H9 (cell line): ENCODE results near the gene ERVK3-1. TPM values are rescaled to one million over a fixed set of nuclear protein-coding genes. Genes with fewer than 3 reads are reported as not detected.

ENCODE experiments used
- DNase-seq: peaks from one replicate; pipeline ENCODE4 v3.0.0-alpha.2; 2017
- H2AFZ ChIP-seq: one replicate; pipeline ENCODE4 v1.6.1; 2013; ENCODE audit warnings: mild to moderate bottlenecking, low read length, control low read depth, moderate library complexity
- H2AK5ac ChIP-seq: 2 replicates; pipeline ENCODE4 v1.6.1; 2013; ENCODE audit warnings: low read length, control low read depth, mixed read lengths; ENCODE audit not compliant: insufficient read length
- H2BK120ac ChIP-seq: one replicate; pipeline ENCODE4 v1.6.1; 2013; ENCODE audit warnings: low read depth, mild to moderate bottlenecking, low read length, control low read depth, inconsistent platforms; ENCODE audit not compliant: poor library complexity, severe bottlenecking
- H2BK12ac ChIP-seq: 2 replicates; pipeline ENCODE4 v1.6.1; 2013; ENCODE audit warnings: low read length, control low read depth, mixed read lengths, low read depth; ENCODE audit not compliant: insufficient read length
- H2BK15ac ChIP-seq: 2 replicates; pipeline ENCODE4 v1.6.1; 2013; ENCODE audit warnings: low read depth, low read length, control low read depth
- H2BK20ac ChIP-seq: one replicate; pipeline ENCODE4 v1.6.1; 2013; ENCODE audit warnings: low read depth, mild to moderate bottlenecking, low read length, control low read depth, inconsistent platforms; ENCODE audit not compliant: poor library complexity, severe bottlenecking
- H2BK5ac ChIP-seq: 2 replicates; pipeline ENCODE4 v1.6.1; 2013; ENCODE audit warnings: low read length, control low read depth, mixed read lengths; ENCODE audit not compliant: insufficient read length
- H3K14ac ChIP-seq: 2 replicates; pipeline ENCODE4 v1.6.1; 2013; ENCODE audit warnings: low read length, control low read depth; ENCODE audit not compliant: insufficient read depth
- H3K18ac ChIP-seq: 2 replicates; pipeline ENCODE4 v1.6.1; 2013; ENCODE audit warnings: low read depth, mild to moderate bottlenecking, mixed read lengths, low read length, control low read depth; ENCODE audit not compliant: insufficient read length
- H3K23ac ChIP-seq: 2 replicates; pipeline ENCODE4 v1.6.1; 2013; ENCODE audit warnings: low read length, control low read depth, mixed read lengths, low read depth; ENCODE audit not compliant: insufficient read length
- H3K23me2 ChIP-seq: 2 replicates; pipeline ENCODE4 v1.6.1; 2013; ENCODE audit warnings: low read depth, mild to moderate bottlenecking, mixed read lengths, low read length, control low read depth; ENCODE audit not compliant: insufficient read length, poor library complexity, severe bottlenecking
- H3K27ac ChIP-seq: 2 replicates; pipeline ENCODE4 v1.5.1; 2013; ENCODE audit warnings: low read length, control low read depth, mixed read lengths, low read depth; ENCODE audit not compliant: insufficient read length
- H3K27me3 ChIP-seq: 2 replicates; pipeline ENCODE4 v1.6.1; 2013; ENCODE audit warnings: low read length, control low read depth, inconsistent platforms; ENCODE audit not compliant: insufficient read depth
- H3K4ac ChIP-seq: 2 replicates; pipeline ENCODE4 v1.6.1; 2013; ENCODE audit warnings: low read depth, mild to moderate bottlenecking, control low read depth, inconsistent platforms, low read length, moderate library complexity
- H3K4me1 ChIP-seq: 2 replicates; pipeline ENCODE4 v1.6.1; 2013; ENCODE audit warnings: low read length, control low read depth, inconsistent platforms; ENCODE audit not compliant: insufficient read depth
- H3K4me2 ChIP-seq: 2 replicates; pipeline ENCODE4 v1.6.1; 2013; ENCODE audit warnings: low read length, control low read depth, mixed read lengths; ENCODE audit not compliant: insufficient read length, insufficient read depth
- H3K56ac ChIP-seq: 2 replicates; pipeline ENCODE4 v1.6.1; 2013; ENCODE audit warnings: low read depth, mild to moderate bottlenecking, mixed read lengths, low read length, control low read depth; ENCODE audit not compliant: insufficient read length
- H3K79me1 ChIP-seq: 2 replicates; pipeline ENCODE4 v1.6.1; 2013; ENCODE audit warnings: low read depth, mild to moderate bottlenecking, moderate library complexity, low read length, control low read depth, inconsistent platforms; ENCODE audit not compliant: insufficient read depth, poor library complexity, severe bottlenecking
- H3K79me2 ChIP-seq: 2 replicates; pipeline ENCODE4 v1.6.1; 2013; ENCODE audit warnings: low read length, control low read depth, inconsistent platforms; ENCODE audit not compliant: insufficient read depth
- H3K9ac ChIP-seq: 2 replicates; pipeline ENCODE4 v1.6.1; 2013; ENCODE audit warnings: low read length, control low read depth, mixed read lengths; ENCODE audit not compliant: insufficient read length; ENCODE audit errors: extremely low read depth
- H3K9me3 ChIP-seq: one replicate; pipeline ENCODE4 v1.6.1; 2013; ENCODE audit warnings: low read depth, low read length, inconsistent platforms; ENCODE audit not compliant: control insufficient read depth
- H3T11ph ChIP-seq: one replicate; pipeline ENCODE4 v1.6.1; 2013; ENCODE audit warnings: mild to moderate bottlenecking, low read length, control low read depth, inconsistent platforms
- H4K20me1 ChIP-seq: one replicate; pipeline ENCODE4 v1.6.1; 2013; ENCODE audit not compliant: control insufficient read depth, insufficient read length, insufficient read depth
- H4K5ac ChIP-seq: 2 replicates; pipeline ENCODE4 v1.6.1; 2013; ENCODE audit warnings: low read depth, mild to moderate bottlenecking, mixed read lengths, low read length, control low read depth; ENCODE audit not compliant: insufficient read length
- H4K8ac ChIP-seq: replicated peaks from 2 replicates; pipeline ENCODE4 v1.6.1; 2013; ENCODE audit warnings: low read length, control low read depth, mixed read lengths, low read depth; ENCODE audit not compliant: insufficient read length
- H4K91ac ChIP-seq: 2 replicates; pipeline ENCODE4 v1.6.1; 2013; ENCODE audit warnings: low read depth, mild to moderate bottlenecking, moderate library complexity, mixed read lengths, low read length, control low read depth; ENCODE audit not compliant: insufficient read length
- H3K27ac Mint-ChIP-seq, 3 experiments: 2 replicates in 2 of 3; 3 replicates in 1 of 3; pipeline ENCODE4 v1.8.0; 2020 to 2021; ENCODE audit warnings: mixed read lengths in 3 of 3, mild to moderate bottlenecking in 1 of 3, moderate library complexity in 1 of 3
- H3K27me3 Mint-ChIP-seq: 2 replicates; pipeline ENCODE4 v1.8.0; 2021; ENCODE audit warnings: low read depth, mild to moderate bottlenecking, moderate library complexity, mixed read lengths
- H3K36me3 Mint-ChIP-seq, 3 experiments: 2 replicates in 2 of 3; 3 replicates in 1 of 3; pipeline ENCODE4 v1.8.0; 2020 to 2021; ENCODE audit warnings: low read depth in 3 of 3, mixed read lengths in 3 of 3; ENCODE audit not compliant: insufficient read depth in 1 of 3
- H3K4me1 Mint-ChIP-seq, 2 experiments: 2 replicates each; pipeline ENCODE4 v1.8.0; 2020; ENCODE audit warnings: mixed read lengths in 2 of 2
- H3K4me3 Mint-ChIP-seq, 2 experiments: 2 replicates in 1 of 2; 3 replicates in 1 of 2; pipeline ENCODE4 v1.8.0; 2020 to 2021; ENCODE audit warnings: mild to moderate bottlenecking in 2 of 2, mixed read lengths in 2 of 2, moderate library complexity in 1 of 2
- H3K9me3 Mint-ChIP-seq, 2 experiments: 2 replicates in 1 of 2; 3 replicates in 1 of 2; pipeline ENCODE4 v1.8.0; 2020; ENCODE audit warnings: mild to moderate bottlenecking in 2 of 2, mixed read lengths in 2 of 2, moderate library complexity in 1 of 2
- WGBS: extraction: QIAGEN DNeasy Blood & Tissue Kit; methylation state at CpG from one replicate; pipeline ENCODE4 v1.1.7; 2013; ENCODE audit warnings: missing lambda C conversion rate, low lambda C conversion rate, mixed read lengths; ENCODE audit not compliant: insufficient read length; ENCODE audit errors: extremely low coverage; 5-methylcytosine and 5-hydroxymethylcytosine counted together
- total RNA-seq: library from RNA; stranded (reverse); gene quantifications from 2 replicates; pipeline ENCODE4 v1.2.1, GENCODE V29; 2021
- TF ChIP-seq, protein P1 (sequence below): fragments of 200-600 bp; sonication (generic); conservative IDR thresholded peaks from 3 replicates; pipeline ENCODE4 v1.8.0; 2021; ENCODE audit warnings: antibody characterized with exemption, mild to moderate bottlenecking

ERVK3-1 gene
- total RNA-seq, 1 experiment from 2014 or later, result 43.7 TPM

DNA sequence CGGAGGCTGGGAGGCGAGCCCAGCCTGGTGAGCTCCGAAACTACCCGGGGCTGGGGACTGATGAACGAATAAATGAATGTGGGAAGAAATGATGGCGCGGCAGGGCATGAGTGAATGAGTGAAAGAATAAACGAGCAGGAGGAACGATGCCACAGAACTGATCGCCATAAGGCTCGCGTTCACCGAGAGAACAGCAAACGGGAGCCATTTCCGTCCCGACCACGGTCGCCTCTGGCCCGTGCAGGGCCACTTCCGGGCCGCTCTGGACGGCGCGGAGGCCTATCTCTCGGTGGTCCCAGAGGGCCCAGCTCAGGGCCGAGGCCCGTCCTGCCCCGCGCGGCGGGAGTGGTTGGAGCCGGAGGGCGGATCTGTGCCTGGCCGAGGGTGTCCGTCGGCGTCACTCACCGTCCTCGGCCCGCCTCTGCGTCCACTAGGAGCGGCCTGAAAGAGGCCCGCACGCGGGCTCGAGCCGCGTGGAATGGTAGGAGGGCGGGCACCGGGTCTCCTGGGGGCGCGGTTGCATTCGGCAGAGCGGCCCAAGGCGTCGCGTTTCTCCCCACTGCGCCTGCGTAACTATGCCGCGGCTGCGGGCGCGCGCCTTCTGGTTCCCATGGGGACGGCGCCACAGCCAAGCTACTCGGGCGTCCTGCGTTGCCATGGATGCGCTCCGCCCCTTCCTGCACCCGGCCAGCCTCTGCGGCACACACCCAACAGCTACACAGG, 57.3 kb downstream of the ERVK3-1 start, which contains the start of gene ZNF497:
ZNF497 (minus strand) TSS at position 480 of the 723 bp plus-strand sequence. CDS start 5,116 bp downstream, outside the sequence.
- Histone ChIP-seq H2BK15ac (no peak within 1 kb of the TSS), H4K8ac (no peak within 1 kb of the TSS), H3K79me1 (no peaks in the 10 kb centered on the region), H3K23me2 (peaks cover 5% of the 10 kb centered on the region), H3K9me3 (no peaks in the 10 kb centered on the region), H3K56ac (no peak within 1 kb of the TSS), H4K91ac (no peak within 1 kb of the TSS), H3K79me2 (no peaks in the 10 kb centered on the region), H4K20me1 (no peaks in the 10 kb centered on the region), H2BK12ac (no peak within 1 kb of the TSS), H4K5ac (peak within 1 kb of the TSS; percentile 30), H3K27ac (peak within 1 kb of the TSS; percentile 43), H2BK20ac (no peak within 1 kb of the TSS), H2AK5ac (no peak within 1 kb of the TSS), H3K14ac (peak within 1 kb of the TSS; percentile 92), H3K27me3 (no peaks in the 10 kb centered on the region), H3K9ac (peak within 1 kb of the TSS; percentile 94), H3K4ac (no peak within 1 kb of the TSS), H2BK5ac (no peak within 1 kb of the TSS), H3K23ac (no peak within 1 kb of the TSS), H3T11ph (no peak within 1 kb of the TSS), H2BK120ac (no peak within 1 kb of the TSS), H3K4me2 (peak within 1 kb of the TSS; percentile 62), H3K18ac (peak within 1 kb of the TSS; percentile 83), H2AFZ (no peak within 1 kb of the TSS), H3K4me1 (no peaks in the 10 kb centered on the region)
- peak; percentile 98 for DNase-seq
- Mint-ChIP-seq H3K27ac (peak within 1 kb of the TSS; percentile 97 to 99 (median 98)), H3K36me3 (peaks cover 0 to 2% (median 0%) of the 10 kb centered on the region in 3 experiments; a peak in 1 of 7 replicates), H3K4me1 (peaks cover 0 to 8% of the 10 kb centered on the region in 2 experiments; a peak in 3 of 4 replicates), H3K9me3 (no peaks in the 10 kb centered on the region), H3K27me3 (no peaks in the 10 kb centered on the region), H3K4me3 (peak within 1 kb of the TSS; percentile 91 to 98)
- TF ChIP-seq, protein P1, sequence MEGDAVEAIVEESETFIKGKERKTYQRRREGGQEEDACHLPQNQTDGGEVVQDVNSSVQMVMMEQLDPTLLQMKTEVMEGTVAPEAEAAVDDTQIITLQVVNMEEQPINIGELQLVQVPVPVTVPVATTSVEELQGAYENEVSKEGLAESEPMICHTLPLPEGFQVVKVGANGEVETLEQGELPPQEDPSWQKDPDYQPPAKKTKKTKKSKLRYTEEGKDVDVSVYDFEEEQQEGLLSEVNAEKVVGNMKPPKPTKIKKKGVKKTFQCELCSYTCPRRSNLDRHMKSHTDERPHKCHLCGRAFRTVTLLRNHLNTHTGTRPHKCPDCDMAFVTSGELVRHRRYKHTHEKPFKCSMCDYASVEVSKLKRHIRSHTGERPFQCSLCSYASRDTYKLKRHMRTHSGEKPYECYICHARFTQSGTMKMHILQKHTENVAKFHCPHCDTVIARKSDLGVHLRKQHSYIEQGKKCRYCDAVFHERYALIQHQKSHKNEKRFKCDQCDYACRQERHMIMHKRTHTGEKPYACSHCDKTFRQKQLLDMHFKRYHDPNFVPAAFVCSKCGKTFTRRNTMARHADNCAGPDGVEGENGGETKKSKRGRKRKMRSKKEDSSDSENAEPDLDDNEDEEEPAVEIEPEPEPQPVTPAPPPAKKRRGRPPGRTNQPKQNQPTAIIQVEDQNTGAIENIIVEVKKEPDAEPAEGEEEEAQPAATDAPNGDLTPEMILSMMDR, result no peak; the same call in 2 of the 3 replicates
- no CpG with 5 or more reads among the region's 74 CpGs for WGBS
